ENCODE data around the gene DTNB.

- TF ChIP-seq CTCF (IDR thresholded peaks at IDR 0.05) (no peak), POLR2AphosphoS5 (IDR thresholded peaks at IDR 0.05) (no peak), EP300 (IDR thresholded peaks at IDR 0.05) (no peak), POLR2A (IDR thresholded peaks at IDR 0.05; ENCODE audit: low read depth) (no peak)
Observed at GRCh38 chr2:25576596-25576995, 96.8 kb downstream of the DTNB start.

All from esophagus muscularis mucosa (tissue), 4 donors.